ENCODE data around the gene TUFT1. TPM values are rescaled to one million over a fixed set of nuclear protein-coding genes. Genes with fewer than 3 reads are reported as not detected.

Gene TUFT1
- total and polyA plus RNA-seq, 7 experiments from 2014 or later: 0.92 to 4.8 (median 3.1) TPM

DNA sequence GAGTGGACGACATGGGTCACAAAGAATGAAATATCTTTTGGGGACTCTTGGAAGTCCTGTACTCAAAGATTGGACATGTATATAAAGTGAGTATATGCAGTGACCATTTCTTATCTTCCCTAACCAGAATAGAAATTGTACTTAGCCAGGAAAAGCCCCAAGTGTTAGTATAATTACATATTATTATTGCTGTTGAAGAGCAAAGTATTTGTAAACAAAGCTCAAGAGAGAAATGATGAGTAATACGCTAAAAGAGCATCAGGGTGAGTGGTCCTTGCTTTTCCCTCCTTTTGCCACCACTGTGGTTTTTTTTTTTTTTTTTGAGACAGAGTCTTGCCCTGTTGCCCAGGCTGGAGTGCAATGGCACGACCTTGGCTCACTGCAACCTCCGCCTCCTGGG, 35.4 kb upstream of the TUFT1 start:
- ATAC-seq (no peak), DNase-seq (no peak)
- Mint-ChIP-seq H3K4me1 (peaks cover 0 to 4% (median 0%) of the 10 kb centered on the region in 7 donors), H3K4me3 (no peak overlapping the region), H3K27me3 (peaks cover 0 to 15% (median 0%) of the 10 kb centered on the region in 5 donors), H3K27ac (no peak overlapping the region), H3K9me3 (no peaks in the 10 kb centered on the region), H3K36me3 (no peaks in the 10 kb centered on the region)
- H3K4me3 ChIP-seq (ENCODE audit: low read length): no peak overlapping the region
- H3K27ac ChIP-seq (ENCODE audit: low read depth, low read length): no peak overlapping the region
- intact Hi-C loops (cut with micrococcal nuclease): no loop called here
- POLR2A ChIA-PET: no interaction called here
- no peaks in the 10 kb centered on the region for H3K36me3 ChIP-seq (ENCODE audit: control insufficient read depth in 2 of 3, insufficient read depth in 3 of 3, low read length in 3 of 3)
- CTCF ChIA-PET: no interaction called here
- H3K27me3 ChIP-seq (ENCODE audit: control insufficient read depth in 2 of 2, insufficient read depth in 2 of 2, low read length in 2 of 2): no peaks in the 10 kb centered on the region
- no peaks in the 10 kb centered on the region for H3K9me3 ChIP-seq (ENCODE audit: control insufficient read depth in 2 of 3, low read length in 3 of 3)
- no peaks in the 10 kb centered on the region for H3K4me1 ChIP-seq (ENCODE audit: control insufficient read depth in 2 of 2, insufficient read depth in 2 of 2, low read length in 2 of 2)

DNA sequence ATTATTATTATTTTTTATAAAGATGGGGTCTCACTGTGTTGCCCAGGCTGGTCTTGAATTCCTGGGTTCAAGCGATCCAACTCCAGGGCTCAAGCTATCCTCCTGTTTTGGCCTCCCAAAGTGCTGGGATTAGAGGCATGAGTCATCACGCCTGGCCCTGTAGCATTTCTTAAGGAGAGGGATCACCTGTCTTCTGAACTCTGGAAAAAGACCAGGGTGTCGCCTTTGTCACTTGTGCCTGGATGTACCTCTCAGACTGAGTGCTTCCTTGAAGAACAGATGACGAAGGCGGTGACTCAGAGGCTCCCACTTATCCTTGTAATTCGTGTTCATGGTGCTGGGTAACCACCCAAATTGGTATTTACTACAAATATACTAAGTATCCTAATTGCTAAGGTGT, 31.3 kb upstream of the TUFT1 start:
- POLR2A ChIA-PET: no interaction called here
- Mint-ChIP-seq H3K4me3 (peak overlapping the region in 2 of 10 donors; percentile 7 to 36), H3K36me3 (no peaks in the 10 kb centered on the region), H3K27me3 (peaks cover 0 to 39% (median 0%) of the 10 kb centered on the region in 5 donors), H3K4me1 (peaks cover 12 to 32% (median 25%) of the 10 kb centered on the region in 7 donors), H3K27ac (no peak overlapping the region), H3K9me3 (peaks cover 0 to 1% (median 0%) of the 10 kb centered on the region in 11 donors)
- no peak overlapping the region for H3K4me3 ChIP-seq (ENCODE audit: low read length)
- no peak overlapping the region for H3K27ac ChIP-seq (ENCODE audit: low read depth, low read length)
- H3K27me3 ChIP-seq (ENCODE audit: control insufficient read depth in 2 of 2, insufficient read depth in 2 of 2, low read length in 2 of 2): no peaks in the 10 kb centered on the region
- peaks cover 13 to 18% of the 10 kb centered on the region in 2 donors for H3K4me1 ChIP-seq (ENCODE audit: control insufficient read depth in 2 of 2, insufficient read depth in 2 of 2, low read length in 2 of 2)
- ATAC-seq (no peak), DNase-seq (no peak)
- no peaks in the 10 kb centered on the region for H3K9me3 ChIP-seq (ENCODE audit: control insufficient read depth in 2 of 3, low read length in 3 of 3)
- no peaks in the 10 kb centered on the region for H3K36me3 ChIP-seq (ENCODE audit: control insufficient read depth in 2 of 3, insufficient read depth in 3 of 3, low read length in 3 of 3)
- intact Hi-C loops (cut with micrococcal nuclease): no loop called here
- CTCF ChIA-PET: no interaction called here

DNA sequence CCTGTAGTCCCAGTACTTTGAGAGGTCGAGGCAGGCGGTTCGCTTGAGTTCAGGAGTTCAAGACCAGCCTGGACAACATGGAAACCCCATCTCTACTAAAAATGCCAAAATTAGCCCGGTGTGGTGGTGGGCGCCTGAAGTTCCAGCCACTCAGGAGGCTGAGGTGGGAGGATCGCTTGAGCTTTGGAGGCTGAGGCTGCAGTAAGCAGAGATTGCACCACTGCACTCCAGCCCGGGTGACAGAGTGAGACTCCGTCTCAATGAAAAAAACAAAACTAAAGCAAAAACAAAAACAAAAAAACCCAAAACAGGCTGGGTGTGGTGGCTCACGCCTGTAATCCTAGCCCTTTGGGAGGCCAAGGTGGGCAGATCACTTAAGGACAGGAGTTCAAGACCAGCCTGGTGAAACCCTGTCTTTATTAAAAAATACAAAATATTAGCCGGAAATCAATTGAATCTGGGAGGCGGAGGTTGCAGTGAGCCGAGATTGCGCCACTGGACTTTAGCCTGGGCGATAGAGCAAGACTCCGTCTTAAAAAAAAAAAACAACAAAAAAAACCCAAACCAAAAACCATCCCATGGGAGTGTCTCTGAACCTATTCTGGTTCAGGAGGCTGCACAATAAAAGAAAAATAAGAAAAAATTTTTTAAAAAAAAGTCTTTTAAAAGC, 30.6 kb upstream of the TUFT1 start:
- peaks cover 0 to 39% (median 0%) of the 10 kb centered on the region in 5 donors for H3K27me3 Mint-ChIP-seq
- ATAC-seq (no peak), DNase-seq (no peak)
- H3K9me3 ChIP-seq (ENCODE audit: control insufficient read depth in 2 of 3, low read length in 3 of 3): no peaks in the 10 kb centered on the region
- H3K9me3 Mint-ChIP-seq: peaks cover 0 to 1% (median 0%) of the 10 kb centered on the region in 11 donors
- H3K27ac Mint-ChIP-seq: peak overlapping the region in 1 of 9 donors; percentile 38
- H3K36me3 Mint-ChIP-seq: no peaks in the 10 kb centered on the region
- H3K27me3 ChIP-seq (ENCODE audit: control insufficient read depth in 2 of 2, insufficient read depth in 2 of 2, low read length in 2 of 2): no peaks in the 10 kb centered on the region
- peak overlapping the region in 3 of 10 donors; percentile 7 to 36 (median 29) for H3K4me3 Mint-ChIP-seq
- H3K4me1 Mint-ChIP-seq: peaks cover 12 to 36% (median 25%) of the 10 kb centered on the region in 7 donors
- H3K27ac ChIP-seq (ENCODE audit: low read depth, low read length): no peak overlapping the region
- POLR2A ChIA-PET: interaction anchor here (1.3 kb wide), 1 partner anchor 1622 kb away, joined by 3 read pairs; a partner anchor contains a TSS
- H3K4me1 ChIP-seq (ENCODE audit: control insufficient read depth in 2 of 2, insufficient read depth in 2 of 2, low read length in 2 of 2): peaks cover 13 to 18% of the 10 kb centered on the region in 2 donors
- no peaks in the 10 kb centered on the region for H3K36me3 ChIP-seq (ENCODE audit: control insufficient read depth in 2 of 3, insufficient read depth in 3 of 3, low read length in 3 of 3)
- intact Hi-C loops (cut with micrococcal nuclease): loop anchor here (1.0 to 10.0 kb wide), 4 partner anchors 50 to 225 kb away; partner anchors contain the start of genes POGZ (in 2 of the 2) and ZNF687 (in 1 of the 2)
- no peak overlapping the region for H3K4me3 ChIP-seq (ENCODE audit: low read length)
- CTCF ChIA-PET: interaction anchor here (1.2 to 1.9 kb wide), 2 partner anchors 10 to 65 kb away, joined by 3 to 4 read pairs; no protein-coding TSS in a partner anchor

DNA sequence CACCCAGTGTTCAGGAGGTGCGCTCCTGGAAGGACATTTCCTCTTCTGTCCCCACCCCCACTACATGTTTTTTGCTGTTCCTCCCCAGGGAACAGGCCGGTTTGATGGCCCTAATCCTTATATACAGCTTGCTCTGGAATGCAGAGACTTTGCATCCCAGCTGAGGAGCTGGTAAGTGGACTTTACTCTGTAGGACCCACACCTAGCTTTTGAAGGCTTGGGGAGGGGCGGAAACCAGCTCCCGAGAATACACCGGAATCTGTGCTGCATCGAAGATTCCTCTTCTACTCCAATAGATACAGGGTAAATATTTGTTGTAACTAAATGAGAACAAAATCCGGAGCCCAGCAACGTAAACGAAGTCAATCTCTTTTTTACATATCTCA, 30.1 kb upstream of the TUFT1 start:
- Histone ChIP-seq H3K9me3 (ENCODE audit: control insufficient read depth in 2 of 3, low read length in 3 of 3) (no peaks in the 10 kb centered on the region), H3K4me1 (ENCODE audit: control insufficient read depth in 2 of 2, insufficient read depth in 2 of 2, low read length in 2 of 2) (peaks cover 13 to 18% of the 10 kb centered on the region in 2 donors), H3K4me3 (ENCODE audit: low read length) (peak overlapping the region; percentile 89), H3K27ac (ENCODE audit: low read depth, low read length) (no peak overlapping the region), H3K27me3 (ENCODE audit: control insufficient read depth in 2 of 2, insufficient read depth in 2 of 2, low read length in 2 of 2) (no peaks in the 10 kb centered on the region), H3K36me3 (ENCODE audit: control insufficient read depth in 2 of 3, insufficient read depth in 3 of 3, low read length in 3 of 3) (no peaks in the 10 kb centered on the region)
- Mint-ChIP-seq H3K36me3 (no peaks in the 10 kb centered on the region), H3K27ac (peak overlapping the region in 8 of 9 donors; percentile 59 to 93 (median 85)), H3K4me3 (peak overlapping the region in 9 of 10 donors; percentile 90 to 99 (median 95)), H3K4me1 (peaks cover 12 to 36% (median 25%) of the 10 kb centered on the region in 7 donors), H3K27me3 (peaks cover 0 to 41% (median 0%) of the 10 kb centered on the region in 5 donors), H3K9me3 (peaks cover 0 to 1% (median 0%) of the 10 kb centered on the region in 11 donors)
- no peak for DNase-seq
- no peak for ATAC-seq
- ChIA-PET CTCF (interaction anchor here (1.2 to 1.9 kb wide), 2 partner anchors 10 to 66 kb away, joined by 3 to 4 read pairs; no protein-coding TSS in a partner anchor), POLR2A (interaction anchor here (0.7 to 1.6 kb wide), 3 partner anchors 10 to 1622 kb away, joined by 3 to 6 read pairs (median 3); a partner anchor contains a TSS)
- intact Hi-C loops (cut with micrococcal nuclease): loop anchor here (1.0 to 10.0 kb wide), 4 partner anchors 51 to 225 kb away; partner anchors contain the start of genes POGZ (in 2 of the 2) and ZNF687 (in 1 of the 2)

DNA sequence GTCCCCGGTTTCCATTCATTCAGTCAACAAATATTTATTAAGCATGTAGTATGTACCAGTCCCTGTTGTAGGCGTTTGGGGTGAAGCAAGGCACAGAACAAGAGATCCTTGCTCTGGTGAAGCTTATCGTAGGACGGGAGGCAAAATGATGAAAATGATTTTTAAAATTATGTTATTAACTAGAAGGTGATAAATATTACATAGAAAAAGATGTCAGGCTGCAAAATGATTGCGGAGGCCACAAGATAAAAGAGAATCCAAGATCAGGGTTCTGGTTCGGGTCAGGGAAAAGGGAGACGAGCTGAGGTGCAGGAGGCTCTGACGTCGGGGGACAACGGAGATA, 29.5 kb upstream of the TUFT1 start:
- Histone ChIP-seq H3K27me3 (ENCODE audit: control insufficient read depth in 2 of 2, insufficient read depth in 2 of 2, low read length in 2 of 2) (no peaks in the 10 kb centered on the region), H3K4me3 (ENCODE audit: low read length) (peak overlapping the region; percentile 89), H3K27ac (ENCODE audit: low read depth, low read length) (peak overlapping the region; percentile 65), H3K9me3 (ENCODE audit: control insufficient read depth in 2 of 3, low read length in 3 of 3) (no peaks in the 10 kb centered on the region), H3K4me1 (ENCODE audit: control insufficient read depth in 2 of 2, insufficient read depth in 2 of 2, low read length in 2 of 2) (peaks cover 13 to 18% of the 10 kb centered on the region in 2 donors), H3K36me3 (ENCODE audit: control insufficient read depth in 2 of 3, insufficient read depth in 3 of 3, low read length in 3 of 3) (no peaks in the 10 kb centered on the region)
- Mint-ChIP-seq H3K27ac (peak overlapping the region; percentile 38 to 93 (median 86)), H3K4me3 (peak overlapping the region; percentile 90 to 99 (median 94)), H3K9me3 (peaks cover 0 to 1% (median 0%) of the 10 kb centered on the region in 11 donors), H3K27me3 (peaks cover 0 to 41% (median 0%) of the 10 kb centered on the region in 5 donors), H3K36me3 (no peaks in the 10 kb centered on the region), H3K4me1 (peaks cover 12 to 36% (median 25%) of the 10 kb centered on the region in 7 donors)
- DNase-seq: no peak
- ChIA-PET POLR2A (interaction anchor here (0.7 to 1.6 kb wide), 10 partner anchors 10 to 1623 kb away, joined by 3 to 9 read pairs (median 3); partner anchors contain the start of genes POGZ, PSMB4 and TUFT1), CTCF (interaction anchor here (0.6 to 1.9 kb wide), 4 partner anchors 9 to 160 kb away, joined by 3 to 4 read pairs (median 4); no protein-coding TSS in a partner anchor)
- intact Hi-C loops (cut with micrococcal nuclease): loop anchor here (1.0 to 10.0 kb wide), 4 partner anchors 51 to 226 kb away; partner anchors contain the start of genes POGZ (in 2 of the 2) and ZNF687 (in 1 of the 2)
- ATAC-seq: no peak

DNA sequence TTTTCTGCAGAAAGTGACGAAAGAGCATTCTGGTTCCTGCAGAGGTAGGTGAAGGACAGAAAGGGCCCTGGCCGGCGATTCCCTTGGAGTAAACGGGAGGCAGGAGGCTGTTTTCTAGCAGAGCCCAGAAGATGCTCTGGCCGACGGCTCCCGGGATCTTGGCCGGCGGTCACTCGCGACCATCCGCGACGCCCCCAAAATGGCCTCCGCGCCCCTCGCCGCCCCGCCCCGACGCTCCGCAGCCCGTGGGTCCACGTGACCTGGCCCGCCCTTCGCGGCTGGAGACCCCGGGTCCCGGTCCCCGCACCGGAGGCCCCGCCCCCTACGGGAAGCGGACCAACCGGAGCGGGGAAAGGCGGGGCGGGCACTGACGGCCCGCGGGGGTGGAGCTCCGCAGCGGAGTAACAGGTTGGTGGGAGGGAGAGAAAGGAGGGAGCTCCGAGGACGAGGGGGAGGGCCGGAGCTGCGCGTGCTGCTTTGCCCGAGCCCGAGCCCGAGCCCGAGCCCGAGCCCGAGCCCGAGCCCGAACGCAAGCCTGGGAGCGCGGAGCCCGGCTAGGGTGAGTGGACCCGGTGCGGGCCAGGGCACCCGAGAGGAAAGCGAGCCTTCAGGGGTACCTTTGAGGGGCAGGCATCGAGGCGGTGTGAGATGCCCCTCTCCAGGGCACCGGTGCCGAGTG, 29.0 kb upstream of the TUFT1 start, which contains the start of gene CGN:
TSS of gene CGN (plus strand) at position 431 of the 679 bp plus-strand sequence. CDS start 7,133 bp downstream, outside the sequence.
- Histone ChIP-seq H3K27me3 (ENCODE audit: control insufficient read depth in 2 of 2, insufficient read depth in 2 of 2, low read length in 2 of 2) (no peaks in the 10 kb centered on the region), H3K9me3 (ENCODE audit: control insufficient read depth in 2 of 3, low read length in 3 of 3) (no peaks in the 10 kb centered on the region), H3K27ac (ENCODE audit: low read depth, low read length) (peak within 1 kb of the TSS; percentile 65), H3K4me1 (ENCODE audit: control insufficient read depth in 2 of 2, insufficient read depth in 2 of 2, low read length in 2 of 2) (peaks cover 13 to 18% of the 10 kb centered on the region in 2 donors), H3K4me3 (ENCODE audit: low read length) (peak within 1 kb of the TSS; percentile 89), H3K36me3 (ENCODE audit: control insufficient read depth in 2 of 3, insufficient read depth in 3 of 3, low read length in 3 of 3) (no peaks in the 10 kb centered on the region)
- H3K27ac Mint-ChIP-seq: peak within 1 kb of the TSS; percentile 38 to 93 (median 86)
- no peaks in the 10 kb centered on the region for H3K36me3 Mint-ChIP-seq
- POLR2A ChIA-PET: interaction anchor here (0.9 to 1.6 kb wide), 9 partner anchors 11 to 1623 kb away, joined by 3 to 9 read pairs (median 3); partner anchors contain the start of genes POGZ, PSMB4 and TUFT1
- intact Hi-C loops (cut with micrococcal nuclease): loop anchor here (1.0 to 10.0 kb wide), 5 partner anchors 29 to 226 kb away; partner anchors contain the start of genes POGZ (in 2 of the 2), TUFT1 (in 1 of the 2) and ZNF687 (in 1 of the 2)
- peak within 1 kb of the TSS; percentile 90 to 99 (median 94) for H3K4me3 Mint-ChIP-seq
- H3K27me3 Mint-ChIP-seq: peaks cover 0 to 38% (median 0%) of the 10 kb centered on the region in 5 donors
- H3K4me1 Mint-ChIP-seq: peaks cover 12 to 36% (median 25%) of the 10 kb centered on the region in 7 donors
- DNase-seq: peak; percentile 72 to 90 (median 84)
- CTCF ChIA-PET: interaction anchor here (0.6 to 1.9 kb wide), 3 partner anchors 67 to 161 kb away, joined by 3 to 4 read pairs (median 4); no protein-coding TSS in a partner anchor
- peak; percentile 99 for ATAC-seq
- H3K9me3 Mint-ChIP-seq: peaks cover 0 to 1% (median 0%) of the 10 kb centered on the region in 11 donors

All from naive thymus-derived CD4-positive, alpha-beta T cell (primary cell).